GM19463 (cell line): ENCODE data around the gene TRIM65.
A peak's percentile ranks its signal among the peaks of the same experiment; 100 is the strongest.

ENCODE experiments used
- ATAC-seq: cut with Tn5 transposase; IDR thresholded peaks from one replicate; pipeline ENCODE4 v1.9.1; 2021; ENCODE audit warnings: mild to moderate bottlenecking, moderate library complexity; ENCODE audit not compliant: unreplicated experiment

The TRIM65 gene

DNA sequence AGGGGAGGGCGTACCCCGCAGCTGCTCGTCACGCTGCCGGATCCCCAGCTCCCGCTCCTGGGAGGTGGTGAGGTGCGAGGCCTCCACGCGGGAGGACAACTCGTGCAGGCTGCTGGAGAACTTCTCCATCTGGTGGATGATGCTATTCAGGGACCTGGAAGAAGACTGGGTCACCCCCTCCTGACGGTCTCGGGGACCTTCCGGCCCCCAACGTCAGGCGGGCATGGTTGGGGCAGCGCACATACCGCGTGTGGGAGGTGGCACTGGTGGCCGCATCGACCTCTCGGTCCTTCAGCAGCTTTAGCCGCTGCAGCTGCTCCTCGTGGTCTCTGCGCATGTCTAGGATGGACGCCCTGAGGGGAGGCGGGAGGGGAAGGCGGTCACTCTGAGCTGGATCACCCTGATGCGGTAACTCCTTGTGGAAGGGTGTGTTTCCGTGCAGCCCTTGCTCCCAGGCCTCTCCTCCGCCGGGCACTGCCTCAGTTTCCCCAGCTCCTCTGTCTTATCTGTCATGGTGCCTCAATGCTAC lies 21.2 kb upstream of the TRIM65 start:
- ATAC-seq, result no peak

GRCh38 chr17:75917141-75917916 lies 20.6 kb upstream of the TRIM65 start:
- ATAC-seq, result no peak

GRCh38 chr17:75915268-75915667 lies 18.5 kb upstream of the TRIM65 start:
- no peak for ATAC-seq

GRCh38 chr17:75914643-75915267 lies 18.0 kb upstream of the TRIM65 start:
- ATAC-seq, result no peak

DNA sequence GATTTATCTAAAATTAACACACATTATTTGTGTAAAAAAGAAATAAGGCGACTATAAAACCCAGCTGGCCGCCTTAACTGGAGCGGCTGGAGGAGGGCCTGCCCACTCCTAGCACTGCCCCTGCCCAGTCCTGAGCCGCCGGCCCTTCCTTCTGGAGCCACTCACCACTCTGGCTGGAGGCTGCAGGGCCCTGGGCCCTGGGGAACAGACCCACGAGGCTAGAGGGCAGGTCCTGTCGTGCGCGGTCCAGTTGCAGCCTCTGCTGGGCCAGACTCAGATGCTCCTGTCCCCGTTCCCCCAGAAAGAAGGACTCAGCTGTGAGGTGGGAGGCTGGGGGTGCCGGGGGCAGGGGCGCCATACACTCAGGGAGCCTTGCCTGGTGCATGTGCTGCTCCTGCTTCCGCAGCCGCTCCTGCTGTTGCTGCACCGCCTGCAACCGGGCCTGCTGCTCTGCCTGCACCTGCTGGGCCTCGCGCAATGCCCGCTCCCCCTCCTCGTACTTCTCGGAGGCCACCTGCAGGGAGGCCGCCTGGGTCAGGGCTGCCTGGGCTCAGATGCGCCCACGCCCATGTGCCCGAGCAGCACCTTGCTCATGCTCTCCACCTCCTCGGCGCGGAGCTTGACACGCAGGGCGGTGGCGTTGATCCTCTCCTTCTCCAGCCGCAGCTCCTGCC lies 16.9 kb upstream of the TRIM65 start:
- no peak for ATAC-seq

- no peak for ATAC-seq
Measured at GRCh38 chr17:75910699-75911098, 13.9 kb upstream of the TRIM65 start.

GRCh38 chr17:75909812-75910274 lies 13.1 kb upstream of the TRIM65 start:
- no peak for ATAC-seq

GRCh38 chr17:75909051-75909811 lies 12.5 kb upstream of the TRIM65 start:
- ATAC-seq, result no peak

- no peak for ATAC-seq
Measured at GRCh38 chr17:75908201-75908600, 11.4 kb upstream of the TRIM65 start.

DNA sequence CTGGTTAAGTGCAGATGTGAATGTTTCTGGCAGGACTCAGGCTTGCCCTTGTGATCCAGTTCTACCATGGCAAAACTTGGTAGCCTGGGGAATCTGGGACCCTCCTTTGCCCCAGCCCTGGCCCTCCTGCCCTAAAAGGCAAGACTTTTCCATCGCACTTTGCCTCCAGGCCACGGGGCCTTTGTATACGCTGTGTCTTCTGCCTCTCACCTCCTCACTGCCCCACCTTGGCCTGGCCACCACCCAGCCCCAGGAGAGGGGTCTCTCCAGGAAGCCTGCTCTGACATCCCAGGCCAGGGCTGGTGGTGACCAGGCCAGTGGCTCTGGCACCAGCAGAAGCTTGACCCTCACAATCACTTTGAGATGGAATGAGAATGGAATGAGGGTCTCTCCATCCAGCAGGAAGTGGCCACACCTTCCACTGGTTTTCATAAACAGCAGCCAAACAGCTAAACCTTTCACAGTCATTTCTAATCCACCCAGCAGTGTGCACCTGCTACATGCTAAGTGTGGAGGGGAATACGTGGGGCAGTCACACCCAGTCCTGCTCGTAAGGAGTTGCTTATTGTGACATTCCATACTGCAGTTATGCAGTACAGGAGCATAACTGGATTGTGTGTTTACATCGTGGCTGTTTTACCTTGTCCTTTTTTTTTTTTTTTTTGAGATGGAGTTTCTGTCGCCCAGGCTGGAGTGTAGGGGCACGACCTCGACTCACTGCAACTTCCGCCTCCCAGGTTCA lies 9.6 kb upstream of the TRIM65 start:
- no peak for ATAC-seq

GRCh38 chr17:75904749-75905521 lies 8.2 kb upstream of the TRIM65 start, which contains the start of gene MRPL38:
Gene MRPL38, minus strand, starts transcription at chr17:75904884. Its CDS starts 9 bp downstream, at chr17:75904875.
- ATAC-seq, result peak; percentile 95

DNA sequence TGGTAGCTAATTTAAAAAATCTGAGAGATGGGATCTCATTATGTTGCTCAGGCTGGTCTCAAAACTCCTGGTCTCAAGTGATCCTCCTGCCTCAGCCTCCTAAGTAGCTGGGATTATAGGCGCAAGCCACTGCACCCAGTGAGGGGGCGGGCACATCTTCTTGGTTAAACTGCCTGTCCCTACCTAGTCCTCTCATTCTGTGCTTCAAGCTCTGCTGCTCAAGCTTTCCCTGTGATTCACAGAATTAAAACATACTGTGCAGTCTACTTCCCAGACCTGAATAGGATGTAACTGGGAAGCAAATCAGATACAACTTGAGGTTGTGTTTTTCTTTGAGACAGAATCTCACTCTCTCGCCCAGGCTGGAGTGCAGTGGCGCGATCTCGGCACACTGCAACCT lies 5.7 kb upstream of the TRIM65 start:
- no peak for ATAC-seq

DNA sequence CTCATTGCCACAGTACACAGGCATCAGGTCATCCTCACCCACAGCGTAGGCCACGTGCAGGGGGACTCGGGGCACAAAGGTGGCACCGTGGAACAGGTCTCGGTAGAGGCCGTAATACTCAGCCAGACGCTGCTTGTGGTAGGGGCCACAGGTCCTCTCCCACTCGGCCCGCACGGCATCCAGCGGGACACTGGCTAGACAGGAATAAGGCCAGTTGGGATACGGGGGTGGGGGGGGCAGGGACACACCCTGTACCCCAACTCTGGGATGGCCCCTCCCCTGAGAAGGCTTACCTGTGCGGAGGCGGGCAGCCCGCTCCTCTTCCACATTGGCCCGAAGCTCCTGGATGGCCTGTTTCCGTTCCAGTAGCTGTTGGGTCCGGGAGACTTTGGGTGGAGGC lies 5.0 kb upstream of the TRIM65 start:
- ATAC-seq, result no peak

DNA sequence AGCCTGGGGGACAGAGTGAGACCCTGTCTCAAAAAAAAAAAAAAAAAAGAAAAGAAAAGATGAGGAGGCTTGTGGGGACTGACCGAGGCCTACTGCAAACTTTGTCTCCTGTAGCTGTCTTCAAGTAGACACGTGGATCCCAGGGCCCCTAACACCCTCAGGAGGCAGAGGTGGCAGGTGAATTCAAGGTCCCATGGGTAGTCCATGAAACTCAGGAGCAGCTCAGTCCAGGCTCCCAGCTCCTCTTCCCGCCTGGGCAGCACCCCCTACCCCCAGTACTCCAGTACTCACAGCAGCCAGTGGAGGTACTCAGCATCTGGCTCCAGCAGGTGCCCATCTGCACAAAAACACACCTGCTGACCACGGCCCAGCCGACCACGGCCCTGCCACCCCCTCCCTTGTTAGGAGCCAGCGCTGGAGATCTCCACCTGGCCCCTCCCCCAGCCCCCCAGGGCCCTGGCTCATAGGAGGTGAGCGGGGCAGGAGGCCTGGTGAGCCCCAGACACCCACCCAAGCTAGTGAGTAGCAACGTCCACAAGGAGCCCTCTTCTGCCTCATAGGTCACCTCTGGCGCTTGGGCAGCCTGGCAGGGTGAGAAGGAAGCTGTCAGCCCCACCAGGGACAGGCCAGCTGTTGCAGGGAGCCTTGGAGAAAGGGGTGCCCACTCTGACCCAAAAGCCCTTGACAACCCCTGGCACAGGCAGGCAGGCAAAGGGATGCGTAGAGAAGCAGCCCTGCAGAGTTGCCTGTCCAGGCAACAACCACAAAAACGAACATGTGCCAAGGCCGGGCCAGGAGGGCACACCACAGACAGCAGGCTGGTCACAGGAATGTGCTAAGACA lies 4.2 kb upstream of the TRIM65 start:
- no peak for ATAC-seq

GRCh38 chr17:75899767-75900468 lies 3.2 kb upstream of the TRIM65 start:
- ATAC-seq, result no peak

- ATAC-seq, result no peak
Measured at GRCh38 chr17:75899353-75899752, 2.6 kb upstream of the TRIM65 start.

DNA sequence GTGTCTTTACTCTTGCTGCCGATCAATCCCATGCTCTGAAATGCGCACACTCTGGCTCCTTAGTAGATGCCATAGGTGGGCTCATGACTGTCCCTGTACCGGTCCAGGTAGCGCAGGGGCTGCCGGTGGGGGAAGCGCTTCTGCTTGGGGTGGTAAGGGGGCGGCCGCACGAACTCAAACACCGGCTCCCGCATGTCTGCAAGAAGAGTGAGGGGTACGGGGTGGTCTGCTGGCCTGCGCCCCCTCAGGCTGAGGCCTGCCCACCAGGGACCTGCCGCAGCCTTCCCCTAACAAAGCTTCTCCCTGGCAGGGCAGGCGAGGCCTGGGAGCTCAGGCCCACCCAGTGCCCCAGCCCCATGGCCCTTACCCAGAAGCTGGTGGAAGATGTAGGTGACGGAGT lies 2.0 kb upstream of the TRIM65 start:
- ATAC-seq, result no peak

GRCh38 chr17:75898065-75898464 lies 1.3 kb upstream of the TRIM65 start:
- no peak for ATAC-seq
